ENCODE measurements around the gene IMMP2L.
"Not testable (repeated sequence)": the region's sequence is repeated elsewhere in the genome, so short reads cannot be mapped to it uniquely, and the experiment has no call there.

The IMMP2L gene

GRCh38 chr7:110988890-110989501 lies 573.3 kb downstream of the IMMP2L start:
- no peak for DNase-seq (ENCODE audit: low spot score)

- no peak for DNase-seq (ENCODE audit: low spot score)
Observed at GRCh38 chr7:110988348-110988747, 573.9 kb downstream of the IMMP2L start.

DNA sequence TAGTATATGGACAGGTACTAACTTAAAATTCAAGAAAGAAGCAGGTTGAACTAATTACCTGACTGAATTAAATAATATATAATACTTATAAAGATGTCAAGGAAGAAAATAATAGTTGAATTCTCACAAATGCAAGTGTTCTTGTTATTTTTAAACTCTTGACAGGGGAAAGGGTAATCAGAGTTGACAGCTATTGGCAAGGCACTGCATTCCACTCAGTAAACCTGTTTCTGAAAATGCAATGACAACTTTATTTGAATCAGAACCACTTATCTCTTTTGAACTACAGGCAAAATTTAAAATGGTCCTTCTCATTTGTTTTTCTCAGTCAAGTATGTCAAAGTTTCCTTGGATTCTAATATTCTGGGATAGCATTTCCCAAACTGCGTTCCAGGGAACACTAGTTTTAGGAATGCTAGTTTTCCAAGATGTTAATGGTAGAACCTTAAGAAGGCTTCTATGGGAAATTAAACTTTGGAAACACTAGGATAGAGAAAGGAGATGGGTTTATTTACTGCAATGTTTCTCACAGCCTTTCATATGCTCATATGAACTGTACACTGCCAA lies 575.1 kb downstream of the IMMP2L start:
- no peak for DNase-seq (ENCODE audit: low spot score)

GRCh38 chr7:110983822-110984456 lies 578.4 kb downstream of the IMMP2L start:
- DNase-seq (ENCODE audit: low spot score), result no peak

DNA sequence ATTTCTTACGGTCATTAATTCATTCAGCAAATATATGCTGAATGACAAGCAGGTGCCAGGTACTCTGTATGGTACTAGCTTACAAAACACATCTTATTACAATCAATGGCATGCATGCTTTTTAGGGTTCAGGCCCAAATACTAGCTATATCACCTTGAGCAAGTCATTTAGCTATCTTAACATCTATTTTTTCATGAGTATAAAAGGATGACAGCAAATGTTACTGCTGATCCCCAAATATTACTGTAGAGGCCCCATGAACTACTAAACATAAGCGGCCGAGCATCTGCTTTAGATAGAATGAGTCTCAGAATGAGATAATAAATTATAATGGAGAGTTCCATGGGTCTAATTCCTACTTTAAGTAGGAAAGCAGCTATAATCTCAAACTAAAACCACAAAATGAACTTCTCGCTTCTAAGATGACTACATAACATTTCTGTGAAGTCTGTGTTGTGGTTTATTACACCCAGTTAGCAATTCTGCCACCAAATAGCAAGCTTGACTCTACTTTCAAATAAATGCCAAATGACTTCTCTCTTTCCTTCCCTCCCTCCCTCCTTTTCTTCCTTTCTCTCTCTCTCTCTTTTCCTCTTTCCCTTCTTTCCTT lies 585.1 kb downstream of the IMMP2L start:
- DNase-seq (ENCODE audit: low spot score), result no peak

DNA sequence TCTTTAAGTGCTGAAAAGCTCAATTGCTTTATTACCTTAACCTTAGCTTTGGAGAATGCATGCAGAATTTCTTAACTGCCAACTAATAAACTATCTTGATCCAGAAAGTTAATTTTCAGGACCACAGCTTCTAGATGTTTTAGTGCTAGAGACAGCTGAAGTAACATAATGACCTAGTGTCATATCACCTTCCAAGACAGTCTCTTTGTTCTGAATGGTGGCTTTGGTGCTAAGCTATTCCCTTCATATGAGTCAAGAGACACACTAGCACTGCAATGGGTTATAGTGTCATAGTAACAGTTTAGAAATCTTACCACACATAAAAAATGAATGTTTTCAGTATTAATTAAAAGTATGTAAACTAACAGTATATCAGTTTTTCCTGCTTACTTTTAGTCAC lies 586.8 kb downstream of the IMMP2L start:
- DNase-seq (ENCODE audit: low spot score), result no peak

DNA sequence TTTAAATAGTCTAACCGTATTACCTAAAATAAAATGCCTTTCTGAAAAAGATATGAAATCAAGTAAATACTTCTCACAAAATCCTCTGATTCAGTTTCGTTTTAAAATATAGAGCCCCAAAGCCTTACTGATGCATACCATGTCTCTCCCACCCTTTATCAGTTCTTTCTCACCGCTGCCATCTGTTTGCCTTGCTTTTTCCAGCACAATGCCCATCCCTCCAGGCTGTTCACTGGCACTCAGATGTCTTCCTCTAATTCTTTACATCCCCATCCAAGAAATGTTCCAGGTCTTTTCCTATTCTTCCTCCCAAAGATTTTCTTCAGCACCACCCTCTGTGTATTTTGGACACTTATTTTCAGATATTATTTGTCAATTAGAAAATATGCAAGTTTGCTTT lies 587.9 kb downstream of the IMMP2L start:
- DNase-seq (ENCODE audit: low spot score), result no peak

DNA sequence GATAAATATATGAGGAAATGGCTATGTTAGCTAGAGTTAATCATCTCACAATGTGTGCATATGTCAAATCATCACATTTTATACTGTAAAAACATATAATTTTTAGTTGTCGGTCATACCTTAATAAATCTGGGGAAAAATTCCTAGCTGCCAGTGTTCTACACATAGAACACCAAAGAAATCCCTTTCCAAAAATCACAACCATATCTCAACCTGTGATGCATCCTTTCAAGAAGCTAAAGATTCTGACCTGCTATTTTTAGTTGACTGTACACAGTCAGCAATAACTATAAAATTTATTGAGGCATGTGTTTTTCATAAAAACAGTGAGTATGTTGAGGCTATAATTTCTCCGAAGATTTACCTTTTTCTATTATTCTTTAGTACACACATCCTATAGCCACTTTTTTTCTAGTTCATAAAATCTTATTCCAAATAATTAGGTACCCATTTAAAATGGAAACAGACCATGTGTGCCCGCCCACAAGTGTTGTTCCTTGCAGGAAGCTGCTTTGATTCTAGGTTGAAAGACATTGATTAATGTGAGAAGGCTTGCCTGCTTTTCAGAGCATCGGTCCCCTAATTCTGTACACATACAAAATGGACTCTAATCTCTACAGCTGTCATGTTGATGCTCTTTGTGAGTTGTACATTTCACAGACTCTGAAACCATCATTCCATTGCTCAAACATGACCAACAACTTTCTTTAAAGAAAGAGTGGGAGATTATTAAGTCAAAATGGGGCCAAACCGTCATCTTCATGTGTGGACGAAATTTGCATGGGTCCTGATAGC lies 588.9 kb downstream of the IMMP2L start:
- no peak for DNase-seq (ENCODE audit: low spot score)

DNA sequence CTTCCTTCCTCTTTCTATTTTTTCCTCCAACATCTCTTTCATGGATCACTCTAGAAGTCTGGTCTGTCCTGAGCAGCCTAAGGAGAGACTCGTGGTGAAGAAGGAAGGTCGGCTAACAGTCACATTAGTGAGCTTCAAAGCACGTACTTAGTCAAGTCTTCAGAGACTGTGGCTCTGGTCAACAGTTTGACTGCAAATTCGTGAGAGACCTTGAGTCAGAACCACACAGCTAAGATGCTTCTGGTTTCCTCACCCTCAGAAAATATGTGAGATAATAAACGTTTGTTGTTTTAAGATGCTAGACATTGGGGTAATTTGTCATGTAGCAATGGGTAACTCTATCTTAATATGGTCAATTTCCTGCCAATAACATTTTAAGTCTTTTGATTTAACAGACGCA lies 597.5 kb downstream of the IMMP2L start:
- DNase-seq (ENCODE audit: low spot score), result no peak

- DNase-seq (ENCODE audit: low spot score), result no peak
Observed at GRCh38 chr7:110962826-110963225, 599.5 kb downstream of the IMMP2L start.

DNA sequence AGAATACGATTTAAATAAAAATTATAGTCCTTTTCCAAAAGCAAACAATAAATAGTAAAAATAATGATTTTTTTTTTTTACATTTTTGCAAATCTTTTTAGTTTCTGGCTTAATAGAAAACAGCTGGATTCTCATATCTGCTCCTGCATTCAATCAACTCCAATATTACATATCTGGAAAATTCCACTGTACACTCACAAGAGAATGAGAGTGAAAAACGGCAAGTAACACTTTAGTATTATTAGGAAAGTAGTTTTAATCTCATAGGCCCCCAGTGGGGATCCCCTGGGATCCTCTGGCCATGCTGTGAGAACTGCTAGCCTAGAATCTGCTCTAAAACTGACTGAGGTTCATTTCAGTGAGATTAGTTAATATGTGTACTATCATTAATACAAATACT lies 599.9 kb downstream of the IMMP2L start:
- DNase-seq (ENCODE audit: low spot score), result no peak

GRCh38 chr7:110960811-110961210 lies 601.5 kb downstream of the IMMP2L start:
- no peak for DNase-seq (ENCODE audit: low spot score)

GRCh38 chr7:110948280-110948679 lies 614.0 kb downstream of the IMMP2L start:
- no peak for DNase-seq (ENCODE audit: low spot score)

DNA sequence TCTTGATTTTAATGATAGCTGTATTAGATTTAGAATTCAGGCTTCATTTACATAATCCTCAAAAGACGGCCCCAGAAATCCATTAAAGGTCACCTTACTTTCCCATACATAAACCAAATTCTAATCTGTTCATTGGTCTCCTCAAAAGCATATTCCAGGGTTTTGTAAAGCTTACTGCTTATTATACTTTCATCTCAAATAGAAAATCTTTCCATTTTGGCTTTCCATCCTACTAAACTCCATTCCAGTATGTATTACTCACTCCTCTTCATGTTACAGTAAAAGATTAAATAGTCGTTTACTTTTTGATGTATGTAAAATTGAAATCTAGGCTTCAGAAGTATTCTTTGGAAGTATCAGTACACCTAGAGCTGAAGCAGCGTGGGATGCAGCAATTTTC lies 614.9 kb downstream of the IMMP2L start:
- no peak for DNase-seq (ENCODE audit: low spot score)

GRCh38 chr7:110944966-110945644 lies 617.2 kb downstream of the IMMP2L start:
- DNase-seq (ENCODE audit: low spot score), result no peak

DNA sequence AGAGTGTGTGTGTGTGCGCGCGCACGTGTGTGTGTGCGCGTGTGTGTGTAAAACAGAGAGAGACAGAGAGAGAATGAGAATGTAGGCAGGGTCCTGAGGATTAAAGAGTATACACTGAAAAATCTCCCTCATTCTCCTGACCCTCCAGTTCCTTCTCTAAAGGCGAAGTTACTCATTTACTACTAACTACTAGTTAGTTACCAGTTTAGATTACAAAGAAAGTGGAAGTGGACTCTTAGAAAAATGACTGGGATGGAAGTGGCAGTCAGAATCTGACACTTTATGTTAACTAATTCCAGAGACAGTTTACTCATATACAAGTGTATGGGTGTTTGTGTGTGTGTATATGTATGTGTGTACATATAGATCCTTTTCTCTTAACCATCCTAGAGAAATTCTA lies 617.8 kb downstream of the IMMP2L start:
- DNase-seq (ENCODE audit: low spot score), result no peak

DNA sequence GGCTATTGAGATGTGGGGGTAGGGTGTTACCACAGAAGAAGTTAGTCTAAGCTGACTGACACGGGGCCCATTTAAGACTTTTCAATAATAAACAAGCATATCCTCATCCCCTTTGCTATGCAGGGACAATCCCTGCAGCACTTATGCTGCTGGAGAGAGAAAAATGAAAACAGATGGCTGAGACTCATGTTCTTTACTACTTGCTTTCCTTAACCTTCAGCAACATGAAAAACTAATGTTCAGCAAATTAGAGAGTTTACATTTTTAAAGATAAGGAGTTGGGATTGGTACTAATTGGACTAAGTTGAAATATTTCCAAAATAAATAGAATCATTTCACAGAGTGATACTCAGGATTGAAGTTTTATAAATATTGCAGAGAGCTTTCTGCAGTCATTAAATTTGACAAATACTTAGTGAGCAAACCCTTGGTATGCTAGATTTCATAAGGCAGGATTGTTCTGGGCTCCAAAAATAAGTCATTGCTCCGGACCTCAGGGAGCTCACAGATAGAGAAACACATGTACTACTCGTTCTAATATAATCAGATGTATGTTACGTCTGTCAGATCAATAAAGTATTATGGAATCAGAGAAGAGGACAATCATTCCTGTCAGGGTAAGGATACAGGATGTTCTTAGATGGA lies 618.5 kb downstream of the IMMP2L start:
- no peak for DNase-seq (ENCODE audit: low spot score)

DNA sequence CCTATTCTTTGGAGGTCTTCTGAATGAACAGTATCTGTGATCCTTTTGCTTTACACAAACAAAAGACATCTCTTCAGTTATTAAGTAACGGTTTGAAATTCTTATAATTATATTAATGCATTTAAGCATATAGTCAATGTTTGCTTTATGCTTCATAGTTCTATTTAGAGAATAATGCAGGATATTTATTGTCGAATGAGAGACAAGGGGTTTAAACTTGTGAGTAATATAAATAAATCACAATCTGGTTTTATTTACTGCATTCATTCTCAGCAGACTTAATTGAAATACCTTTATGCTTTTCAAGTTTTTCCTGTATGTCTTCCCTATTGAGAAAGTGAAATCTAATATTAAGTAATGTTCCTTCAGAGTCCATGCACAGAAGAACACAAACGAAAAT lies 620.9 kb downstream of the IMMP2L start:
- no peak for DNase-seq (ENCODE audit: low spot score)

DNA sequence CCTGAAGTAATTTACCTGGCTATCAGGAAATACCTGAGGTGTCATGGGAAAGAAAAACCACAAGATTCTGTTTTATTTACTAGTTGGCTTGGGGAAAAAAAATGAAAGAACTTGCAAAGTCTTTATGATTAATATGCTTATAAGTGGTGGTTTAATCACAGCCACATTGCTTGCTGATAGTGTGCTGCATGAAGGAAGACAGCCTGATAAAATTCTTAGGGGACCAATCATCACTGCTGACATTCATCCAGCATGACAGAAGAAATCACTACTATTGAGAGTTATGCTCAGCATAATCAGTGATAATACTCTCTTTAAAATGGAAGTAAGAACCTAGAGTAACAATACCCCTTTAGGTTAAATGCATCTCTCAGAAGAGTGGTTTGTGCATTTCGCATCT lies 621.5 kb downstream of the IMMP2L start:
- no peak for DNase-seq (ENCODE audit: low spot score)

GRCh38 chr7:110938165-110938564 lies 624.1 kb downstream of the IMMP2L start:
- DNase-seq (ENCODE audit: low spot score), result no peak

DNA sequence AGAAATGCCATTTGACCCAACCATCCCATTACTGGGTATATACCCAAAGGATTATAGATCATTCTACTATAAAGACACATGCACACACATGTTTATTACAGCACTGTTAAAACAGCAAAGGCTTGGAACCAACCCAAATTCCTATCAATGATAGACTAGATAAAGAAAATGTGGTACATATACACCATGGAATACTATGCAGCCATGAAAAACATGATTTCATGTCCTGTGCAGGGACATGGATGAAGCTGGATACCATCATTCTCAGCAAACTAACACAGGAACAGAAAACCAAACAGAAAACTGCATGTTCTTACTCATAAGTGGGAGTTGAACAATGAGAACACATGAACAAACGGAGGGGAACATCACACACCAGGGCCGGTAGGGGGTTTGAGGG lies 625.6 kb downstream of the IMMP2L start:
- not testable (repeated sequence) for DNase-seq (ENCODE audit: low spot score)

Data from globus pallidus (tissue), 1 donor.